OCI-LY3 (cell line): ENCODE data around the gene KIF12.

Experiments used
- CTCF ChIP-seq: fragments of 200-600, 300-600 bp; sonication (generic); IDR thresholded peaks from 2 replicates; pipeline ENCODE4 v1.5.1; 2014; ENCODE audit warnings: antibody characterized with exemption, low read length, low read depth
- EZH2phosphoT487 ChIP-seq: fragments of 200-600 bp; shearing (Covaris generic); IDR thresholded peaks from 2 replicates; pipeline ENCODE4 v1.6.1; 2018; ENCODE audit warnings: antibody characterized with exemption, mixed run types, low read depth

- no peak for TF ChIP-seq CTCF
- no peak for TF ChIP-seq EZH2phosphoT487
Measured at GRCh38 chr9:114122136-114123027, 23.3 kb upstream of the KIF12 start.
